A673 (cell line): ENCODE measurements around the gene LAMA3.

Experiments
- EZH2 ChIP-seq: fragments of 200-600 bp; sonication (generic); IDR thresholded peaks from 2 replicates; pipeline ENCODE4 v1.6.1; 2017; ENCODE audit warnings: borderline replicate concordance, low read depth, mild to moderate bottlenecking, mixed read lengths, antibody characterized with exemption, low read length; ENCODE audit not compliant: poor library complexity, severe bottlenecking
- TF ChIP-seq, protein P1 (sequence below): fragments of 300-800, 200-600 bp; sonication (generic); conservative IDR thresholded peaks from 2 replicates; pipeline ENCODE4 v1.5.1; 2017; ENCODE audit warnings: low read depth, mild to moderate bottlenecking, antibody characterized with exemption, low read length, moderate library complexity, mixed read lengths

DNA sequence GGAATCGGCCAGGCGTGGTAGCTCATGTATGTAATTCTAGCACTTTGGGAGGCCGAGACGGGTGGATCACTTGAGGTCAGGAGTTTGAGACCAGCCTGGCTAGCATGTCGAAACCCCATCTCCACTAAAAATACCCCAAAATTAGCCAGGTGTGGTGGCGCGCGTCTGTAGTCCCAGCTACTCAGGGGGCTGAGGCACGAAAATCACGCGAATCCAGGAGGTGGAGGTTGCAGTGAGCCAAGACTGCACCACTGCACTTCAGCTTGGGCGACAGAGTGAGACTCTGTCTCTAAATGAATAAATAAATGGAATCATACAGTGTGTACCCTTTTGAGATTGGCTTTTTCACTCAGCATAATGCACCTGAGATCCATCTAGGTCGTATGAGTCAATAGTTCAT is 305.9 kb downstream of the LAMA3 start:
- TF ChIP-seq, protein P1, sequence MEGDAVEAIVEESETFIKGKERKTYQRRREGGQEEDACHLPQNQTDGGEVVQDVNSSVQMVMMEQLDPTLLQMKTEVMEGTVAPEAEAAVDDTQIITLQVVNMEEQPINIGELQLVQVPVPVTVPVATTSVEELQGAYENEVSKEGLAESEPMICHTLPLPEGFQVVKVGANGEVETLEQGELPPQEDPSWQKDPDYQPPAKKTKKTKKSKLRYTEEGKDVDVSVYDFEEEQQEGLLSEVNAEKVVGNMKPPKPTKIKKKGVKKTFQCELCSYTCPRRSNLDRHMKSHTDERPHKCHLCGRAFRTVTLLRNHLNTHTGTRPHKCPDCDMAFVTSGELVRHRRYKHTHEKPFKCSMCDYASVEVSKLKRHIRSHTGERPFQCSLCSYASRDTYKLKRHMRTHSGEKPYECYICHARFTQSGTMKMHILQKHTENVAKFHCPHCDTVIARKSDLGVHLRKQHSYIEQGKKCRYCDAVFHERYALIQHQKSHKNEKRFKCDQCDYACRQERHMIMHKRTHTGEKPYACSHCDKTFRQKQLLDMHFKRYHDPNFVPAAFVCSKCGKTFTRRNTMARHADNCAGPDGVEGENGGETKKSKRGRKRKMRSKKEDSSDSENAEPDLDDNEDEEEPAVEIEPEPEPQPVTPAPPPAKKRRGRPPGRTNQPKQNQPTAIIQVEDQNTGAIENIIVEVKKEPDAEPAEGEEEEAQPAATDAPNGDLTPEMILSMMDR, result no peak
- TF ChIP-seq EZH2, result no peak
